HepG2 (cell line): ENCODE measurements around the gene HES7. TPM values are rescaled to one million over a fixed set of nuclear protein-coding genes. Genes with fewer than 3 reads are reported as not detected.

Experiments used
- CEBPG ChIP-seq: IDR thresholded peaks from 2 replicates; pipeline ENCODE4 v1.6.1; 2016
- FOXK1 ChIP-seq: sonication (generic); formaldehyde crosslinking; IDR thresholded peaks from 2 replicates; pipeline ENCODE4 v1.4.0; 2020; ENCODE audit warnings: low read depth, missing genetic modification reagents, borderline replicate concordance
- FOXP1 ChIP-seq, 2 experiments: fragments of 450-650 bp in 1 of 2; IDR thresholded peaks; 2 replicates each; pipeline ENCODE4 v1.6.1; 2017 to 2018; ENCODE audit warnings: antibody characterized with exemption in 1 of 2
- GATA4 ChIP-seq: sonication (generic); IDR thresholded peaks from 2 replicates; pipeline ENCODE4 v1.6.1; 2016; ENCODE audit warnings: antibody characterized with exemption, low read depth, borderline replicate concordance
- MXD3 ChIP-seq: IDR thresholded peaks from 2 replicates; pipeline ENCODE4 v1.6.1; 2016; ENCODE audit warnings: mild to moderate bottlenecking, missing biosample characterization, missing genetic modification reagents
- NCOR1 ChIP-seq: fragments of 200-600 bp; sonication (generic); IDR thresholded peaks from 2 replicates; pipeline ENCODE4 v1.7.0; 2017; ENCODE audit warnings: antibody characterized with exemption, low read length, borderline replicate concordance
- NFAT5 ChIP-seq: sonication (generic); formaldehyde crosslinking; IDR thresholded peaks from 2 replicates; pipeline ENCODE4 v1.4.0; 2020; ENCODE audit warnings: missing genetic modification reagents
- NFYC ChIP-seq: IDR thresholded peaks from 2 replicates; pipeline ENCODE4 v1.6.1; 2016; ENCODE audit warnings: missing genetic modification reagents, missing compliant biosample characterization
- NR2F1 ChIP-seq, 2 experiments: fragments of 450-650 bp in 1 of 2; formaldehyde crosslinking in 1 of 2; IDR thresholded peaks; 2 replicates each; pipeline versions ENCODE4 v1.5.0 to v1.6.1; 2016 to 2020; ENCODE audit warnings: mild to moderate bottlenecking in 1 of 2, missing compliant biosample characterization in 1 of 2, missing genetic modification reagents in 1 of 2, moderate library complexity in 1 of 2
- RAD21 ChIP-seq: fragments of 450-650 bp; formaldehyde crosslinking; IDR thresholded peaks from 2 replicates; pipeline ENCODE4 v1.5.0; 2020; ENCODE audit warnings: mild to moderate bottlenecking
- RBM39 ChIP-seq: fragments of 200-400 bp; formaldehyde crosslinking; IDR thresholded peaks from one replicate; pipeline ENCODE4 v1.6.1; 2018; ENCODE audit warnings: antibody characterized with exemption, mild to moderate bottlenecking, low read depth, low read length; ENCODE audit not compliant: poor library complexity, severe bottlenecking
- RFX5 ChIP-seq: IDR thresholded peaks from 2 replicates; pipeline ENCODE4 v1.6.1; 2011; ENCODE audit warnings: low read depth, low read length, improper control_type of control experiment
- SETDB1 ChIP-seq: sonication (generic); formaldehyde crosslinking; IDR thresholded peaks from 2 replicates; pipeline ENCODE4 v1.5.1; 2020; ENCODE audit warnings: missing genetic modification reagents, mild to moderate bottlenecking, borderline replicate concordance
- SP4 ChIP-seq: sonication (generic); formaldehyde crosslinking; IDR thresholded peaks from 2 replicates; pipeline ENCODE4 v1.8.1; 2023; ENCODE audit warnings: mild to moderate bottlenecking, missing genetic modification reagents
- SUZ12 ChIP-seq: fragments of 150-350 bp; IDR thresholded peaks from 2 replicates; pipeline ENCODE4 v1.6.1; 2014; ENCODE audit warnings: low read depth, low read length
- TBX3 ChIP-seq: fragments of 450-650 bp; IDR thresholded peaks from 2 replicates; pipeline ENCODE4 v1.6.1; 2017; ENCODE audit warnings: antibody characterized with exemption, mild to moderate bottlenecking, inconsistent platforms, borderline replicate concordance
- TP53 ChIP-seq: sonication (generic); formaldehyde crosslinking; conservative IDR thresholded peaks from 2 replicates; pipeline ENCODE4 v1.4.0; 2020; ENCODE audit warnings: missing genetic modification reagents
- ZFP37 ChIP-seq: sonication (generic); formaldehyde crosslinking; IDR thresholded peaks from 2 replicates; pipeline ENCODE4 v1.4.0; 2020; ENCODE audit warnings: missing genetic modification reagents, borderline replicate concordance
- ZNF331 ChIP-seq: sonication (generic); formaldehyde crosslinking; IDR thresholded peaks from 2 replicates; pipeline ENCODE4 v1.4.0; 2020; ENCODE audit warnings: missing genetic modification reagents
- ZNF446 ChIP-seq: sonication (generic); formaldehyde crosslinking; IDR thresholded peaks from 2 replicates; pipeline ENCODE4 v1.5.0; 2020; ENCODE audit warnings: mild to moderate bottlenecking, missing genetic modification reagents
- ZNF530 ChIP-seq: sonication (generic); formaldehyde crosslinking; IDR thresholded peaks from 2 replicates; pipeline ENCODE4 v1.5.0; 2020; ENCODE audit warnings: low read depth, mild to moderate bottlenecking, missing genetic modification reagents
- ZNF775 ChIP-seq: sonication (generic); formaldehyde crosslinking; IDR thresholded peaks from 2 replicates; pipeline ENCODE4 v1.4.0; 2020; ENCODE audit warnings: missing genetic modification reagents, mild to moderate bottlenecking, moderate library complexity, borderline replicate concordance
- ZSCAN12 ChIP-seq: sonication (generic); formaldehyde crosslinking; IDR thresholded peaks from 2 replicates; pipeline ENCODE4 v1.9.0; 2021; ENCODE audit warnings: mild to moderate bottlenecking, missing genetic modification reagents
- polyA plus RNA-seq, 8 experiments: library from polyadenylated mRNA; depleted of rRNA in 3 of 8; stranded (reverse) in 7 of 8; unstranded in 1 of 8; fragments of >200 nt; fragmentation: Illumina TruSeq in 4 of 8; extraction: Trizol in 4 of 8; gene quantifications; 2 replicates each; pipeline versions ENCODE4 v1.2.1 to v1.2.3, GENCODE V29; 2011 to 2016; ENCODE audit warnings: low read depth in 4 of 8, missing spikeins in 1 of 8, mixed read lengths in 1 of 8; ENCODE audit not compliant: insufficient read depth in 1 of 8
- total RNA-seq, 5 experiments: library from RNA; depleted of rRNA; stranded (reverse); fragments of >200 nt; fragmentation: Illumina TruSeq; extraction: Trizol; gene quantifications; 2 replicates each; pipeline ENCODE4 v1.2.3, GENCODE V29; 2016; ENCODE audit warnings: low read depth in 1 of 5
- TF ChIP-seq, protein P1 (sequence below): sonication (generic); formaldehyde crosslinking; IDR thresholded peaks from 2 replicates; pipeline ENCODE4 v1.4.0; 2020; ENCODE audit warnings: missing genetic modification reagents

HES7 gene
- total and polyA plus RNA-seq, 2 of the 13 experiments (the other 11 are each of a cell fraction or from before 2014, with no cell fraction given) = not detected

DNA sequence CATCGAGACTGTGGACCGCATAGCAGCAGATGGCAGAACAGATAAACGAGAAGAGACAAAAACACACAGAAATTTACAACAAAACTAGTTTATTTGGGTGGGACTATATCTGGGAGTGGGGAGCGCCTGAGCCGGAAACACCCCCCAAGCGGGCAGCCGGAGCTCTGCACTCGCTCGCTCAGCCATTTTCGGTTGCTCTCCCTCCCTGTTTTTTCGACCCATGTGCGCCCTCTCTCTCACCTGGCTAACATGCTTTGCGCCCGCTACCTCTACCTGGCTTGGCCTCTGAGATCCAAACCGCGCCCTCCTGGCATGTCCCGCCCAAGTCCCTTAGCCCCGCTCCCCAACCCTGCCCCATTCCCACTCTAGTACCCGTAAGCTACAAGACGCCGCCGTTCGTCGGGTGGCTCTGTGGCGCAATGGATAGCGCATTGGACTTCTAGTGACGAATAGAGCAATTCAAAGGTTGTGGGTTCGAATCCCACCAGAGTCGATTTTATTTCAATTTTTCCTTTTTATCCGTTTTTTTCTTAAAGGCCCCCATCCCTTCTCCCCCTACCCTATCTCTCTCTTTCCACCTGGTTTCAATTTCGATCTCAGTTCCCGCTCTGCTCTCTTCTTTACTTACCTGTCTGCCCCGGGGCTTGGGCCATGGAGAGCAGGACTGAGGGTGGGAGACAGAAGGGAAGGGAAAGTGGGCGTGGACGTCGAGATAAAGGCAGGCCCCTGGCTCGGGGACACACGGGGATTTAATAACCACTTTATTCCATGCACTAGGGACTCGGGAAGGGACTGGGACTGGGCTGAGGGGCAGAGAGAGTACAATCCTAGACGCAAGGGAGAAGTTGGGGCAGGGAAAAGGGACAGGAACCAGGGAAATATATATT, 3.1 kb downstream of the HES7 start (continued):
- TF ChIP-seq FOXK1 (CRISPR knock-in tag) (peak; percentile 44; the same call in 1 of the 2 replicates), GATA4 (no peak), RBM39 (peak; percentile 78), TBX3 (no peak), NFAT5 (no peak), SETDB1 (no peak), SP4 (no peak), ZFP37 (CRISPR knock-in tag) (peak; percentile 31; the same call in 1 of the 2 replicates), ZNF331 (no peak), MXD3 (CRISPR knock-in tag) (0 out of 2 replicates have a peak, but pooled peaks have one; percentile 36), FOXP1 (IDR thresholded peaks at IDR 0.05) (no peak), FOXP1 (CRISPR knock-in tag; IDR thresholded peaks at IDR 0.05) (no peak), CEBPG (CRISPR knock-in tag) (peak; percentile 71), NR2F1 (CRISPR knock-in tag; IDR thresholded peaks at IDR 0.05) (no peak), ZNF446 (CRISPR knock-in tag) (no peak), ZNF775 (CRISPR knock-in tag) (no peak), SUZ12 (no peak), NFYC (CRISPR knock-in tag) (no peak), ZSCAN12 (CRISPR knock-in tag) (0 out of 2 replicates have a peak, but pooled peaks have one; percentile 48), ZNF530 (CRISPR knock-in tag) (no peak), TP53 (CRISPR knock-in tag) (no peak), RAD21 (CRISPR knock-in tag) (no peak), NCOR1 (no peak), RFX5 (no peak)
- TF ChIP-seq, protein P1, sequence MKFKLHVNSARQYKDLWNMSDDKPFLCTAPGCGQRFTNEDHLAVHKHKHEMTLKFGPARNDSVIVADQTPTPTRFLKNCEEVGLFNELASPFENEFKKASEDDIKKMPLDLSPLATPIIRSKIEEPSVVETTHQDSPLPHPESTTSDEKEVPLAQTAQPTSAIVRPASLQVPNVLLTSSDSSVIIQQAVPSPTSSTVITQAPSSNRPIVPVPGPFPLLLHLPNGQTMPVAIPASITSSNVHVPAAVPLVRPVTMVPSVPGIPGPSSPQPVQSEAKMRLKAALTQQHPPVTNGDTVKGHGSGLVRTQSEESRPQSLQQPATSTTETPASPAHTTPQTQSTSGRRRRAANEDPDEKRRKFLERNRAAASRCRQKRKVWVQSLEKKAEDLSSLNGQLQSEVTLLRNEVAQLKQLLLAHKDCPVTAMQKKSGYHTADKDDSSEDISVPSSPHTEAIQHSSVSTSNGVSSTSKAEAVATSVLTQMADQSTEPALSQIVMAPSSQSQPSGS (CRISPR knock-in tag) = 0 out of 2 replicates have a peak, but pooled peaks have one; percentile 16
